K562 (cell line): ENCODE measurements around the gene HAT1. TPM values are rescaled to one million over a fixed set of nuclear protein-coding genes. Genes with fewer than 3 reads are reported as not detected.

Experiments used
- ATF4 ChIP-seq: fragments of 450-650 bp; formaldehyde crosslinking; IDR thresholded peaks from 2 replicates; pipeline ENCODE4 v1.4.0; 2022; ENCODE audit warnings: mild to moderate bottlenecking, moderate library complexity
- CBX3 ChIP-seq, 2 experiments: IDR thresholded peaks; 1 replicate in 1 of 2; 2 replicates in 1 of 2; pipeline ENCODE4 v1.6.1; 2012; ENCODE audit warnings: inconsistent platforms in 2 of 2, low read length in 2 of 2, borderline replicate concordance in 1 of 2, control low read depth in 1 of 2
- DIDO1 ChIP-seq: fragments of 450-650 bp; IDR thresholded peaks from 2 replicates; pipeline ENCODE4 v1.6.1; 2016; ENCODE audit warnings: low read depth, missing biosample characterization, missing genetic modification characterization
- HDAC2 ChIP-seq: fragments of 450-650 bp; IDR thresholded peaks from 2 replicates; pipeline ENCODE4 v1.6.1; 2016; ENCODE audit warnings: mild to moderate bottlenecking
- ILF3 ChIP-seq: fragments of 450-650 bp; IDR thresholded peaks from 2 replicates; pipeline ENCODE4 v1.6.1; 2018; ENCODE audit warnings: antibody characterized with exemption, mild to moderate bottlenecking, moderate library complexity, borderline replicate concordance
- KAT7 ChIP-seq: sonication (generic); formaldehyde crosslinking; IDR thresholded peaks from 2 replicates; pipeline ENCODE4 v1.8.0; 2022; ENCODE audit warnings: missing genetic modification reagents, mild to moderate bottlenecking, borderline replicate concordance
- KAT8 ChIP-seq: fragments of 450-650 bp; IDR thresholded peaks from 2 replicates; pipeline ENCODE4 v1.6.1; 2016; ENCODE audit warnings: low read depth, mild to moderate bottlenecking
- RAD51 ChIP-seq: fragments of 450-650 bp; IDR thresholded peaks from 2 replicates; pipeline ENCODE4 v1.7.1; 2016; ENCODE audit warnings: low read depth, mild to moderate bottlenecking, borderline replicate concordance
- SIRT6 ChIP-seq: IDR thresholded peaks from one replicate; pipeline ENCODE4 v1.6.1; 2012; ENCODE audit warnings: low read depth, mild to moderate bottlenecking, control low read depth, inconsistent platforms, low read length, moderate library complexity
- SMC3 ChIP-seq: conservative IDR thresholded peaks from 2 replicates; pipeline ENCODE4 v1.6.1; 2011; ENCODE audit warnings: low read depth, low read length, improper control_type of control experiment; ENCODE audit not compliant: insufficient read depth
- STAT5B ChIP-seq: fragments of 250-450 bp; sonication (Bioruptor Pico); IDR thresholded peaks from 2 replicates; pipeline ENCODE4 v1.8.0; 2021; ENCODE audit warnings: mild to moderate bottlenecking, inconsistent platforms
- ZBTB7A ChIP-seq: IDR thresholded peaks from 2 replicates; pipeline ENCODE4 v1.6.1; 2011; ENCODE audit warnings: low read depth, mild to moderate bottlenecking, low read length, moderate library complexity, borderline replicate concordance; ENCODE audit not compliant: control insufficient read depth
- ZNF184 ChIP-seq: sonication (generic); formaldehyde crosslinking; IDR thresholded peaks from 2 replicates; pipeline ENCODE4 v1.5.0; 2020; ENCODE audit warnings: missing genetic modification reagents
- polyA plus RNA-seq, 8 experiments: library from polyadenylated mRNA; depleted of rRNA in 4 of 8; stranded (reverse) in 5 of 8; unstranded in 3 of 8; fragments of >200 nt; fragmentation: Nextera tagmentation in 2 of 8; fragmentation: Illumina TruSeq in 1 of 8; extraction: Ambion mirVana in 2 of 8; extraction: Trizol in 1 of 8; gene quantifications; 2 replicates each; pipeline versions ENCODE4 v1.2.1 to v1.2.3, GENCODE V29; 2011 to 2014; ENCODE audit warnings: inconsistent platforms in 1 of 8, missing spikeins in 1 of 8
- total RNA-seq, 7 experiments: library from RNA; depleted of rRNA in 6 of 7; stranded (reverse); fragments of >200 nt in 6 of 7; fragmentation: Illumina TruSeq in 2 of 7; extraction: Trizol in 2 of 7; gene quantifications; 2 replicates each; pipeline versions ENCODE4 v1.2.1 to v1.2.3, GENCODE V29; 2011 to 2021; ENCODE audit warnings: low replicate concordance in 1 of 7
- TF ChIP-seq, protein P1 (sequence below), 2 experiments: fragments of 450-650 bp; formaldehyde crosslinking in 1 of 2; IDR thresholded peaks; 2 replicates each; pipeline versions ENCODE4 v1.4.0 to v1.6.1; 2014 to 2020; ENCODE audit warnings: mild to moderate bottlenecking in 2 of 2, borderline replicate concordance in 1 of 2, low read depth in 1 of 2
- TF ChIP-seq, protein P2 (sequence below): sonication (generic); formaldehyde crosslinking; IDR thresholded peaks from 2 replicates; pipeline ENCODE4 v1.8.1; 2023; ENCODE audit warnings: mild to moderate bottlenecking, missing genetic modification reagents

Gene HAT1
- total and polyA plus RNA-seq, 9 of the 15 experiments (the other 6 are each of a cell fraction or from before 2014, with no cell fraction given), result 125 to 384 (median 244) TPM

DNA sequence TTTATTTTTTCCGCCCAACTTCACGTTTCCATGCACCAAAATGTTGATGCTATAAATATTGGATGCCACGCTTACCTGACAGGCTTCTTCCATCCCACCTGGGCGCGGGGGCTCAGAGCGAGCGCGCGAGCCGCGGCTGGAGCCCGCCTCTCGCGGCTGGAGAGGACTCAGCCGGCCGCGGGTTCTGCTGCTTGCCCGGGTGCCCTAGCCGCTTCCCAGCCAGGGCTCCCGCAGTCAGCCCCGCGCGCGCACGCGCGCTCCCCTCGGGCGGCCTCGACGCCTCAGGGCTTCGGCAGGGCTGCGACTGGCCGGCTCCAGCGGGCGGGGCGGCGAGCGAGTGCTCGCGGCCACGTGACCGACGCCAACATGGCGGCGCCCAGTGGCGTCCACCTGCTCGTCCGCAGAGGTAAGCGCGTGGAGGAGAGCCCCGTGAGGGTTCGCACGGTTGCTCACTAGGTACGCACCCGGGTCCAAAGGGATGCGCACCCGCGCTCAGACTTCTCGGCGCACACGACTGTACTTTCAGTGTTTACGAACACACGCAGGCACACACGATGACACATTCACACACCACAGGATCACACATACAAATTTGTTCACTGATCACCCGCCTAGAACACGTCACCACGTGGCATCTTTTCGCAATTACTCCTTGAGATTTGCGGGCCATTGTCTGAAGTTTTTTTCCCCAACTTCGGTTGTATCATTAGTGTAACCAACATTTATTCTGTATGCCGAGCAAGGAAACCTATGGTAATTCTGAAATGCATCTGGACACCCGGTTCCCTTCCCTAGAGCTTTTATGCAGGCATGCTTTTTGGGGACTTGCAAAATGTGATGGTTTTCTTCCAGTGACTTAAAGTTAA, 77.6 kb downstream of the HAT1 start, which contains the start of gene METAP1D (continued):
- no peak for TF ChIP-seq ATF4
- peak; percentile 85 for TF ChIP-seq DIDO1 (tag)
- peak; percentile 94 for TF ChIP-seq RAD51
- TF ChIP-seq ZNF184, result no peak
- peak in 1 of 2 experiments; percentile 52; a peak in 1 of 3 replicates for TF ChIP-seq CBX3 (IDR thresholded peaks at IDR 0.05; ENCODE audit: borderline replicate concordance in 1 of 2, low read length in 2 of 2)
- TF ChIP-seq SMC3, result 0 out of 2 replicates have a peak, but pooled peaks have one; percentile 4
- TF ChIP-seq KAT8, result peak; percentile 77; the same call in 1 of the 2 replicates
- TF ChIP-seq, protein P1, sequence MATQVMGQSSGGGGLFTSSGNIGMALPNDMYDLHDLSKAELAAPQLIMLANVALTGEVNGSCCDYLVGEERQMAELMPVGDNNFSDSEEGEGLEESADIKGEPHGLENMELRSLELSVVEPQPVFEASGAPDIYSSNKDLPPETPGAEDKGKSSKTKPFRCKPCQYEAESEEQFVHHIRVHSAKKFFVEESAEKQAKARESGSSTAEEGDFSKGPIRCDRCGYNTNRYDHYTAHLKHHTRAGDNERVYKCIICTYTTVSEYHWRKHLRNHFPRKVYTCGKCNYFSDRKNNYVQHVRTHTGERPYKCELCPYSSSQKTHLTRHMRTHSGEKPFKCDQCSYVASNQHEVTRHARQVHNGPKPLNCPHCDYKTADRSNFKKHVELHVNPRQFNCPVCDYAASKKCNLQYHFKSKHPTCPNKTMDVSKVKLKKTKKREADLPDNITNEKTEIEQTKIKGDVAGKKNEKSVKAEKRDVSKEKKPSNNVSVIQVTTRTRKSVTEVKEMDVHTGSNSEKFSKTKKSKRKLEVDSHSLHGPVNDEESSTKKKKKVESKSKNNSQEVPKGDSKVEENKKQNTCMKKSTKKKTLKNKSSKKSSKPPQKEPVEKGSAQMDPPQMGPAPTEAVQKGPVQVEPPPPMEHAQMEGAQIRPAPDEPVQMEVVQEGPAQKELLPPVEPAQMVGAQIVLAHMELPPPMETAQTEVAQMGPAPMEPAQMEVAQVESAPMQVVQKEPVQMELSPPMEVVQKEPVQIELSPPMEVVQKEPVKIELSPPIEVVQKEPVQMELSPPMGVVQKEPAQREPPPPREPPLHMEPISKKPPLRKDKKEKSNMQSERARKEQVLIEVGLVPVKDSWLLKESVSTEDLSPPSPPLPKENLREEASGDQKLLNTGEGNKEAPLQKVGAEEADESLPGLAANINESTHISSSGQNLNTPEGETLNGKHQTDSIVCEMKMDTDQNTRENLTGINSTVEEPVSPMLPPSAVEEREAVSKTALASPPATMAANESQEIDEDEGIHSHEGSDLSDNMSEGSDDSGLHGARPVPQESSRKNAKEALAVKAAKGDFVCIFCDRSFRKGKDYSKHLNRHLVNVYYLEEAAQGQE (IDR thresholded peaks at IDR 0.05; ENCODE audit: borderline replicate concordance), result peak; percentile 92
- TF ChIP-seq, protein P1 (CRISPR knock-in tag; IDR thresholded peaks at IDR 0.05; ENCODE audit: low read depth), result peak; percentile 75; the same call in 1 of the 2 replicates
- TF ChIP-seq HDAC2, result peak; percentile 99
- TF ChIP-seq SIRT6, result no peak
- TF ChIP-seq, protein P2, sequence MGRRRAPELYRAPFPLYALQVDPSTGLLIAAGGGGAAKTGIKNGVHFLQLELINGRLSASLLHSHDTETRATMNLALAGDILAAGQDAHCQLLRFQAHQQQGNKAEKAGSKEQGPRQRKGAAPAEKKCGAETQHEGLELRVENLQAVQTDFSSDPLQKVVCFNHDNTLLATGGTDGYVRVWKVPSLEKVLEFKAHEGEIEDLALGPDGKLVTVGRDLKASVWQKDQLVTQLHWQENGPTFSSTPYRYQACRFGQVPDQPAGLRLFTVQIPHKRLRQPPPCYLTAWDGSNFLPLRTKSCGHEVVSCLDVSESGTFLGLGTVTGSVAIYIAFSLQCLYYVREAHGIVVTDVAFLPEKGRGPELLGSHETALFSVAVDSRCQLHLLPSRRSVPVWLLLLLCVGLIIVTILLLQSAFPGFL (CRISPR knock-in tag), result 0 out of 2 replicates have a peak, but pooled peaks have one; percentile 36
- no peak for TF ChIP-seq STAT5B (CRISPR knock-in tag)
- TF ChIP-seq ZBTB7A, result peak; percentile 48; the same call in 1 of the 2 replicates
- TF ChIP-seq ILF3, result peak; percentile 95
- TF ChIP-seq KAT7 (CRISPR knock-in tag), result peak; percentile 79
